DND-41 (cell line): ENCODE measurements around the gene XPNPEP1.

Experiments
- EZH2 ChIP-seq: IDR thresholded peaks from 3 replicates; pipeline ENCODE4 v1.6.1; 2012; ENCODE audit warnings: borderline replicate concordance, low read depth, mild to moderate bottlenecking, moderate library complexity, low read length, inconsistent platforms; ENCODE audit not compliant: severe bottlenecking
- TF ChIP-seq, protein P1 (sequence below): IDR thresholded peaks from 2 replicates; pipeline ENCODE4 v1.5.1; 2012; ENCODE audit warnings: borderline replicate concordance, low read length, moderate library complexity, mild to moderate bottlenecking; ENCODE audit not compliant: poor library complexity, severe bottlenecking; ENCODE audit errors: extremely low read depth

DNA sequence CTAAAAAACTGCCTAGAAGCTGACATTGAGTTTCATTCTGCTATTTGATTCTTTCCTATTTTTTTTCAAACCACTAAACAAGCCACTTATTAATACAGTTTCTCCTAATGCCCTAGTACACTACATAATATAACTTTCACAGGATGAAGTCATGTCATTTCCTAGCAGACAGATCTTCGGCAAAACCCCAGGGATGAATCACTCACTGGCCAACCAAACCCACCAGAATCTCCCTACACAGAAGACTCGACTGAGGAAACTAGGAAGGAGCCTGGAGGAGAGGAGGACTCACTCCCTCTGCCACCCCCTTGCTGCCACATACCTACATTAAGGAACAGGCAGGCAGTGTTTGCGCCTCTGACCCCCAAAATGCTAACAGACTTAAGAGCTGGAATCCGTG, 33.4 kb downstream of the XPNPEP1 start:
- TF ChIP-seq, protein P1, sequence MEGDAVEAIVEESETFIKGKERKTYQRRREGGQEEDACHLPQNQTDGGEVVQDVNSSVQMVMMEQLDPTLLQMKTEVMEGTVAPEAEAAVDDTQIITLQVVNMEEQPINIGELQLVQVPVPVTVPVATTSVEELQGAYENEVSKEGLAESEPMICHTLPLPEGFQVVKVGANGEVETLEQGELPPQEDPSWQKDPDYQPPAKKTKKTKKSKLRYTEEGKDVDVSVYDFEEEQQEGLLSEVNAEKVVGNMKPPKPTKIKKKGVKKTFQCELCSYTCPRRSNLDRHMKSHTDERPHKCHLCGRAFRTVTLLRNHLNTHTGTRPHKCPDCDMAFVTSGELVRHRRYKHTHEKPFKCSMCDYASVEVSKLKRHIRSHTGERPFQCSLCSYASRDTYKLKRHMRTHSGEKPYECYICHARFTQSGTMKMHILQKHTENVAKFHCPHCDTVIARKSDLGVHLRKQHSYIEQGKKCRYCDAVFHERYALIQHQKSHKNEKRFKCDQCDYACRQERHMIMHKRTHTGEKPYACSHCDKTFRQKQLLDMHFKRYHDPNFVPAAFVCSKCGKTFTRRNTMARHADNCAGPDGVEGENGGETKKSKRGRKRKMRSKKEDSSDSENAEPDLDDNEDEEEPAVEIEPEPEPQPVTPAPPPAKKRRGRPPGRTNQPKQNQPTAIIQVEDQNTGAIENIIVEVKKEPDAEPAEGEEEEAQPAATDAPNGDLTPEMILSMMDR: no peak
- no peak for TF ChIP-seq EZH2
